Tracheal epithelial cell (primary cell): ENCODE measurements around the gene BNIP1. TPM values are rescaled to one million over a fixed set of nuclear protein-coding genes. Genes with fewer than 3 reads are reported as not detected.

Experiments
- total RNA-seq: library from RNA; depleted of rRNA; stranded (reverse); fragments of >200 nt; gene quantifications from 2 replicates; pipeline ENCODE4 v1.2.1, GENCODE V29; 2014

Gene BNIP1
- 17.4 and 20.0 TPM in 2 replicates for total RNA-seq

GRCh38 chr5:173144200-173145176, at the start of gene BNIP1:
Gene BNIP1 (plus strand): TSS chr5:173144531. CDS start chr5:173144546, 15 bp downstream.

Other genes starting within 250 kb of the BNIP1 start
- gene RPL26L1, start 185.1 kb upstream of the BNIP1 start, total RNA-seq: 31.1 and 37.6 TPM in 2 replicates
- 182 and 198 TPM in 2 replicates for gene ATP6V0E1, start 160.8 kb upstream of the BNIP1 start, total RNA-seq
- 9.6 and 10.1 TPM in 2 replicates for gene CREBRF, start 88.2 kb upstream of the BNIP1 start, total RNA-seq
- not detected in 2 replicates for gene NKX2-5, start 90.7 kb downstream of the BNIP1 start, total RNA-seq
- 130 and 235 TPM in 2 replicates for gene STC2, start 183.9 kb downstream of the BNIP1 start, total RNA-seq